NB4 (cell line): ENCODE results near the gene CSNK1D.

ENCODE experiments used
- DNase-seq: peaks from one replicate; pipeline ENCODE4 v3.0.0; 2010; ENCODE audit warnings: low read depth
- H3K4me3 ChIP-seq: one replicate; pipeline ENCODE4 v1.5.1; 2011; ENCODE audit warnings: mild to moderate bottlenecking, low read depth, low read length, moderate library complexity
- CTCF ChIP-seq: IDR thresholded peaks from one replicate; pipeline ENCODE4 v1.5.1; 2012; ENCODE audit warnings: low read depth, low read length
- MAX ChIP-seq: IDR thresholded peaks from 2 replicates; pipeline ENCODE4 v1.6.1; 2011; ENCODE audit warnings: low read depth, low read length
- MYC ChIP-seq: IDR thresholded peaks from 2 replicates; pipeline ENCODE4 v1.6.1; 2011; ENCODE audit warnings: low read depth, low read length
- POLR2A ChIP-seq: IDR thresholded peaks from 2 replicates; pipeline ENCODE4 v1.6.1; 2011; ENCODE audit warnings: mild to moderate bottlenecking; ENCODE audit not compliant: insufficient read length; ENCODE audit errors: extremely low read depth

The CSNK1D gene

GRCh38 chr17:82234211-82235055, 39.1 kb downstream of the CSNK1D start:
- no peak overlapping the region for H3K4me3 ChIP-seq
- peak; percentile 45 for DNase-seq
- TF ChIP-seq POLR2A (no peak), CTCF (no peak), MYC (no peak)

- no peak for DNase-seq
- TF ChIP-seq POLR2A (no peak), CTCF (no peak), MYC (no peak), MAX (no peak)
- H3K4me3 ChIP-seq, result no peak overlapping the region
Observed at GRCh38 chr17:82232876-82233785, 40.4 kb downstream of the CSNK1D start.

GRCh38 chr17:82232322-82232820, 41.1 kb downstream of the CSNK1D start:
- DNase-seq, result no peak
- no peak for TF ChIP-seq MYC
- TF ChIP-seq MAX, result no peak
- no peak for TF ChIP-seq POLR2A
- no peak for TF ChIP-seq CTCF
- peak overlapping the region; percentile 65 for H3K4me3 ChIP-seq

- peak; percentile 92 for DNase-seq
- TF ChIP-seq POLR2A (no peak), MAX (no peak), CTCF (no peak), MYC (peak; percentile 43; the same call in 1 of the 2 replicates)
- peak overlapping the region; percentile 65 for H3K4me3 ChIP-seq
Observed at GRCh38 chr17:82231562-82232321, 41.8 kb downstream of the CSNK1D start.

- no peak for DNase-seq
- TF ChIP-seq CTCF (no peak), MYC (no peak), MAX (no peak), POLR2A (no peak)
- peak overlapping the region; percentile 65 for H3K4me3 ChIP-seq
Observed at GRCh38 chr17:82231312-82231561, 42.3 kb downstream of the CSNK1D start.
